ENCODE measurements around the gene NAA30.

Gene NAA30

DNA sequence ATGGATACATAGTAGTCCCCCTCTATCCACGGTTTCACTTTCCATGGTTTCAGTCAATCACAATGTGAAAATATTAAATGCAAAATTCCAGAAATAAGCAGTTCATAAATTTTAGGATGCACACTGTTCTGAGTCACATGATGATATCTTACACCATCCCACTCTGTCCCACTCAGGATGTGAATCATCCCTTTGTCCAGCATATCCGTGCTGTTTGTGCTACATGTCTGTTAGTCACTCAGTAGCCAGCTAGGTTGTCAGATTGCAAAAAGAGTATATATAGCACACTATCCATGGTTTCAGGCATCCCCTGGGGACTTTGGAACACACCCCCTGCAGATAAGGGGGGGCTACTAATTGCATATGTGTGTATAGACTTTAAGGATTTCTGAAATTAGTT lies 8.1 kb upstream of the NAA30 start:
- DNase-seq (ENCODE audit: low spot score) = no peak
- Histone ChIP-seq H3K4me3 (no peak overlapping the region), H3K27ac (no peak overlapping the region)
- TF ChIP-seq, protein P1, sequence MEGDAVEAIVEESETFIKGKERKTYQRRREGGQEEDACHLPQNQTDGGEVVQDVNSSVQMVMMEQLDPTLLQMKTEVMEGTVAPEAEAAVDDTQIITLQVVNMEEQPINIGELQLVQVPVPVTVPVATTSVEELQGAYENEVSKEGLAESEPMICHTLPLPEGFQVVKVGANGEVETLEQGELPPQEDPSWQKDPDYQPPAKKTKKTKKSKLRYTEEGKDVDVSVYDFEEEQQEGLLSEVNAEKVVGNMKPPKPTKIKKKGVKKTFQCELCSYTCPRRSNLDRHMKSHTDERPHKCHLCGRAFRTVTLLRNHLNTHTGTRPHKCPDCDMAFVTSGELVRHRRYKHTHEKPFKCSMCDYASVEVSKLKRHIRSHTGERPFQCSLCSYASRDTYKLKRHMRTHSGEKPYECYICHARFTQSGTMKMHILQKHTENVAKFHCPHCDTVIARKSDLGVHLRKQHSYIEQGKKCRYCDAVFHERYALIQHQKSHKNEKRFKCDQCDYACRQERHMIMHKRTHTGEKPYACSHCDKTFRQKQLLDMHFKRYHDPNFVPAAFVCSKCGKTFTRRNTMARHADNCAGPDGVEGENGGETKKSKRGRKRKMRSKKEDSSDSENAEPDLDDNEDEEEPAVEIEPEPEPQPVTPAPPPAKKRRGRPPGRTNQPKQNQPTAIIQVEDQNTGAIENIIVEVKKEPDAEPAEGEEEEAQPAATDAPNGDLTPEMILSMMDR (IDR thresholded peaks at IDR 0.05) = no peak

DNA sequence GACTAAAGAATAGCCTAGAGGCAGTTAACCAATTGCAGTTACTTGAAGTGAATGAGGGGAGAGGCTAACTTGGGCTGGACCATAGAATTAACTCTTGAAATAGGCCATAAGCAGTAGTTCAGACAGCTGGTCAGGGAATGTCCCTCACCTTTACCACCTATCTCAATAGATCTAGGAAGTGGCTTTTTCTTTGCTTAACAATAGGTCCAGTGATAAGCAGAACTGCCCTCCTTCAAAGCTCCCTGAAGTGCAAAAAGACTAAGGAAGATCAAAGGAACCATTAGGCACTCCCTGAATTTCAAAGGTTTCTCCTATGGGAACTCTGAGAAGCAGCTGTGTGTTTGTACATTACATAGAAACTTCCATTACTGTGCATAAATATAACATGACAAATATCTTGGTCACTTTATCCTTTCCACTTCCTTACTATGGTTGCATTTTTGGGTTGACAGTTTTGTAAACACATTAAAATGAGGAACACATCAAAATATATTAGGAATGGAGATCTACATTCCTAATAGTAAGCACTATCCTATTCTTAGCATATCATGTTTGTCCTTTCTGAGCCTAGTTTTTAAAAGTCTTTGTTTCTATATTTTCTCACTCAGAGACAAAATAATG lies 7.2 kb upstream of the NAA30 start:
- DNase-seq (ENCODE audit: low spot score) = no peak
- TF ChIP-seq, protein P1 (IDR thresholded peaks at IDR 0.05) = no peak
- H3K4me3 ChIP-seq = no peak overlapping the region
- no peak overlapping the region for H3K27ac ChIP-seq

DNA sequence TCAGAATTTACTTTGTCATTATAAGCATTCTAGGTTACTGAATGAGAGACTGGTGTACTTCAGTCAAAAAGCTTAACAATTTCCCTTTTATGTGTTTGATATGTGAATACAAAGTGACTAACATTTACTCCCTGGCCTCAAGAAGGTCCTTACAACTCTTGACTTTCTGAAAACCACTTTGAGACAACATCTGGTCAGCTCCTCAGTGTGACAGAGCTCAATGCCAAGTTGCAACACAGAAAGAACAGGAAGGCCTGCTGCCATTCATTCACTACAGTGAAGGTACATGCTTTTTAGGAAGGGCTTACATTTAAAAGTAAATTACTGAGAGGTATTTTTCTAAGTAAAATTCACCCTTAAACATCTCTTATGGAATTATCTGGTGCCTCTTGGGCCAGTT lies 2.3 kb upstream of the NAA30 start:
- TF ChIP-seq, protein P1 (IDR thresholded peaks at IDR 0.05) = no peak
- H3K4me3 ChIP-seq = no peak overlapping the region
- DNase-seq (ENCODE audit: low spot score) = no peak
- H3K27ac ChIP-seq = no peak overlapping the region

DNA sequence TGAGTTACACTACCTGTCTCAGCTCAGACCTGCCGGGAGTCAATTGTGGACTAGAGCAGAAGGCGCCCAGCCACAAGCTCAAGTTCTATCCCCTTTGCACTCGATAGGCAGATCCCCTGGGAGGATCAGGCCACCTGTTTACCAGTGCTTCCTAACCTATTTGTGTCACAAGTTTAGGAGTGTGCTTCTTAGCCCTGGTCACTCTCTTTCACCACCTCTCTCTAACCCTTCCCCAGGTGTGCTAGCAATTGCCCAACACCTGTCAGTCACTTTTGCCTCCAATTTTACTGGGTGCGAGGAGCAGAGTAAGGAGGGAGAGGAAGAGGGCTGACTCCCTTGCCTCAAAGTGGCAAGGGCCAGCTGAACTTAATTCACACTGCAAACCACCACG lies 745 bp upstream of the NAA30 start:
- peak overlapping the region; percentile 86 to 94 for H3K27ac ChIP-seq
- TF ChIP-seq, protein P1 (IDR thresholded peaks at IDR 0.05) = no peak
- H3K4me3 ChIP-seq = peak overlapping the region; percentile 92
- DNase-seq (ENCODE audit: low spot score) = no peak

DNA sequence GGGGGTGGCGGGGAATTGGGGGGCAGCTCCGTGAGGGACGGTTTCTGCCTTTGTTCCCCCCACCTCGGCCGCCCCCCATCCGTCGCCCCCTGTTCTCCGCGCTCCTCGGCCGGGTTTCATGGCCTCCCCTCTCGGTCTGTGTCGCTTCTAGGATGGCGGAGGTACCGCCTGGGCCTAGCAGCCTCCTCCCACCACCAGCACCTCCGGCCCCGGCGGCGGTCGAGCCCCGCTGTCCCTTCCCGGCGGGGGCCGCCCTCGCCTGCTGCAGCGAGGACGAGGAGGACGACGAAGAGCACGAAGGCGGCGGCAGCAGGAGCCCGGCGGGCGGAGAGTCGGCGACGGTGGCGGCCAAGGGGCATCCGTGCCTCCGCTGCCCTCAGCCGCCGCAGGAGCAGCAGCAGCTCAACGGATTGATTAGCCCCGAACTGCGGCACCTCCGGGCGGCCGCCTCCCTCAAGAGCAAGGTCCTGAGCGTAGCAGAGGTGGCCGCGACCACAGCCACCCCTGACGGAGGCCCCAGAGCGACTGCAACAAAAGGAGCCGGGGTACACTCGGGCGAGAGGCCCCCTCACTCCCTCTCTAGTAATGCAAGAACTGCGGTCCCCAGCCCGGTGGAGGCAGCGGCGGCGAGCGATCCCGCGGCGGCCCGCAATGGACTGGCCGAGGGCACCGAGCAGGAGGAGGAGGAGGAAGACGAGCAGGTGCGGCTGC lies 575 bp downstream of the NAA30 start:
- H3K4me3 ChIP-seq = peak overlapping the region; percentile 92
- DNase-seq (ENCODE audit: low spot score) = peak; percentile 74
- TF ChIP-seq, protein P1 (IDR thresholded peaks at IDR 0.05) = no peak
- H3K27ac ChIP-seq = peak overlapping the region; percentile 86 to 94

DNA sequence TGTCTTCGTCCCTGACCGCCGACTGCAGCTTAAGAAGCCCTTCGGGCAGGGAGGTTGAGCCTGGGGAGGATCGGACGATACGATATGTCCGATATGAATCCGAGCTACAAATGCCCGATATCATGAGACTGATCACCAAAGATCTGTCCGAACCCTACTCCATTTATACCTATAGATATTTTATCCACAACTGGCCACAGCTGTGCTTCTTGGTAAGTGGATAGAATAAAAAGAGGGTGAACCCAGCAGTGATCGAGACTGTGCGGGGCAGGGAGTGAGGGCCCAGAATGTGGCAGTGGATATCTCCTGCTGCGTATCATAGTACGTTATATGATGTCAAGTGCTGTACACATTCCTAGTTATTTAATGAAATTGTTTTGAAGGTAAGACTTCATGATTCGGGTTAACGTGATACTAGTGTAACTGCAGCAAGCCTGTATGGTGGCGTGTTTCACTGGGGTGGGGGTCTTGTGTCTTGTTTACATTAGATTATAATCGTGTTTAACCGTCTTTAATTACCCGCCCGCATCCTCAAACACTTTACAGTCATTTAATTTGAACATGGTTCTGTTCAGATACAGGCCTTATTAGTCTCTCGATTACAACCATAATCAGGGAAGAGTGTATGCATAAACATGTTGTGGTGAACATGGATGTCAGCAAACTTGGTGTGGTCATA lies 1.3 kb downstream of the NAA30 start:
- peak overlapping the region; percentile 92 for H3K4me3 ChIP-seq
- TF ChIP-seq, protein P1 (IDR thresholded peaks at IDR 0.05) = no peak
- peak overlapping the region; percentile 86 to 94 for H3K27ac ChIP-seq
- no peak for DNase-seq (ENCODE audit: low spot score)
